ENCODE results near the gene RAB14.
A peak's percentile ranks its signal among the peaks of the same experiment; 100 is the strongest.
"Not testable (repeated sequence)": the region's sequence is repeated elsewhere in the genome, so short reads cannot be mapped to it uniquely, and the experiment has no call there.

RAB14 gene

GRCh38 chr9:121143771-121144170 is 57.9 kb downstream of the RAB14 start:
- intact Hi-C loops (cut with micrococcal nuclease) = no loop called here
- Mint-ChIP-seq H3K4me1 (ENCODE audit: low read depth) (no peaks in the 10 kb centered on the region), H3K36me3 (ENCODE audit: low read depth) (peaks cover 98% of the 10 kb centered on the region), H3K27ac (no peak overlapping the region), H3K27me3 (no peaks in the 10 kb centered on the region), H3K4me3 (no peak overlapping the region), H3K9me3 (no peaks in the 10 kb centered on the region)

- H3K9me3 Mint-ChIP-seq = no peaks in the 10 kb centered on the region
- no peak overlapping the region for H3K27ac Mint-ChIP-seq
- peaks cover 92% of the 10 kb centered on the region for H3K36me3 Mint-ChIP-seq (ENCODE audit: low read depth)
- no peak overlapping the region for H3K4me3 Mint-ChIP-seq
- intact Hi-C loops (cut with micrococcal nuclease) = no loop called here
- no peaks in the 10 kb centered on the region for H3K27me3 Mint-ChIP-seq
- no peaks in the 10 kb centered on the region for H3K4me1 Mint-ChIP-seq (ENCODE audit: low read depth)
Measured at GRCh38 chr9:121141706-121142105, 60.0 kb downstream of the RAB14 start.

- Mint-ChIP-seq H3K27me3 (no peaks in the 10 kb centered on the region), H3K9me3 (no peaks in the 10 kb centered on the region), H3K27ac (no peak overlapping the region), H3K4me1 (ENCODE audit: low read depth) (no peaks in the 10 kb centered on the region), H3K4me3 (no peak overlapping the region), H3K36me3 (ENCODE audit: low read depth) (peaks cover 92% of the 10 kb centered on the region)
- intact Hi-C loops (cut with micrococcal nuclease) = no loop called here
Measured at GRCh38 chr9:121141306-121141705, 60.4 kb downstream of the RAB14 start.

- no peak overlapping the region for H3K27ac Mint-ChIP-seq
- H3K36me3 Mint-ChIP-seq (ENCODE audit: low read depth) = peaks cover 93% of the 10 kb centered on the region
- no peak overlapping the region for H3K4me3 Mint-ChIP-seq
- H3K4me1 Mint-ChIP-seq (ENCODE audit: low read depth) = no peaks in the 10 kb centered on the region
- H3K9me3 Mint-ChIP-seq = no peaks in the 10 kb centered on the region
- no peaks in the 10 kb centered on the region for H3K27me3 Mint-ChIP-seq
- intact Hi-C loops (cut with micrococcal nuclease) = no loop called here
Measured at GRCh38 chr9:121140162-121140561, 61.5 kb downstream of the RAB14 start.

GRCh38 chr9:121138973-121139372 is 62.7 kb downstream of the RAB14 start:
- Mint-ChIP-seq H3K36me3 (ENCODE audit: low read depth) (peaks cover 90% of the 10 kb centered on the region), H3K4me1 (ENCODE audit: low read depth) (no peaks in the 10 kb centered on the region), H3K4me3 (no peak overlapping the region), H3K27me3 (no peaks in the 10 kb centered on the region), H3K9me3 (no peaks in the 10 kb centered on the region), H3K27ac (no peak overlapping the region)
- intact Hi-C loops (cut with micrococcal nuclease) = no loop called here

- H3K4me3 Mint-ChIP-seq = no peak overlapping the region
- no peaks in the 10 kb centered on the region for H3K27me3 Mint-ChIP-seq
- no peak overlapping the region for H3K27ac Mint-ChIP-seq
- intact Hi-C loops (cut with micrococcal nuclease) = no loop called here
- H3K4me1 Mint-ChIP-seq (ENCODE audit: low read depth) = no peaks in the 10 kb centered on the region
- H3K36me3 Mint-ChIP-seq (ENCODE audit: low read depth) = peaks cover 87% of the 10 kb centered on the region
- H3K9me3 Mint-ChIP-seq = no peaks in the 10 kb centered on the region
Measured at GRCh38 chr9:121138561-121138960, 63.1 kb downstream of the RAB14 start.

- peaks cover 23% of the 10 kb centered on the region for H3K4me1 Mint-ChIP-seq (ENCODE audit: low read depth)
- H3K27ac Mint-ChIP-seq = no peak overlapping the region
- H3K9me3 Mint-ChIP-seq = no peaks in the 10 kb centered on the region
- no peak overlapping the region for H3K4me3 Mint-ChIP-seq
- H3K27me3 Mint-ChIP-seq = no peaks in the 10 kb centered on the region
- intact Hi-C loops (cut with micrococcal nuclease) = no loop called here
- peaks cover 87% of the 10 kb centered on the region for H3K36me3 Mint-ChIP-seq (ENCODE audit: low read depth)
Measured at GRCh38 chr9:121135642-121136041, 66.0 kb downstream of the RAB14 start.

GRCh38 chr9:121133104-121133816 is 68.4 kb downstream of the RAB14 start:
- intact Hi-C loops (cut with micrococcal nuclease) = no loop called here
- Mint-ChIP-seq H3K9me3 (no peaks in the 10 kb centered on the region), H3K27ac (no peak overlapping the region), H3K4me3 (no peak overlapping the region), H3K4me1 (ENCODE audit: low read depth) (peaks cover 43% of the 10 kb centered on the region), H3K27me3 (no peaks in the 10 kb centered on the region), H3K36me3 (ENCODE audit: low read depth) (peaks cover 82% of the 10 kb centered on the region)

GRCh38 chr9:121129384-121129783 is 72.3 kb downstream of the RAB14 start:
- intact Hi-C loops (cut with micrococcal nuclease); H3K27me3 Mint-ChIP-seq; H3K9me3 Mint-ChIP-seq; H3K4me3 Mint-ChIP-seq: not testable (repeated sequence)
- Mint-ChIP-seq H3K4me1 (ENCODE audit: low read depth) (peaks cover 43% of the 10 kb centered on the region), H3K36me3 (ENCODE audit: low read depth) (peaks cover 89% of the 10 kb centered on the region), H3K27ac (peak overlapping the region; percentile 49)
